B cell (primary cell): ENCODE data around the gene ADK. TPM values are rescaled to one million over a fixed set of nuclear protein-coding genes. Genes with fewer than 3 reads are reported as not detected.

Experiments used
- ATAC-seq: fragments of 200-7000 bp; cut with Tn5 transposase; one replicate; pipeline ENCODE4 v1.10.0; 2021; ENCODE audit warnings: low read depth, mild to moderate bottlenecking, moderate number of reproducible peaks, moderate library complexity
- CTCF ChIA-PET: fragments of 350-600 bp; sonication (Branson Sonifier 250); formaldehyde crosslinking; loops from one replicate; lab custom pipeline; 2021; ENCODE audit warnings: antibody characterized with exemption, inconsistent platforms; lab: Charles Lee
- POLR2A ChIA-PET: fragments of 350-600 bp; sonication (Branson Sonifier 250); formaldehyde crosslinking; loops from one replicate; lab custom pipeline; 2021; ENCODE audit warnings: antibody characterized with exemption; lab: Charles Lee
- DNase-seq: peaks from one replicate; pipeline ENCODE4 v3.0.0; 2013
- H2AFZ ChIP-seq: 2 replicates; pipeline ENCODE4 v1.6.1; 2012; ENCODE audit warnings: mild to moderate bottlenecking, low read depth, low read length; ENCODE audit not compliant: insufficient read depth, poor library complexity, severe bottlenecking
- H3K27ac ChIP-seq, 2 donors: 1 replicate in 1 of 2; 2 replicates in 1 of 2; pipeline ENCODE4 v1.5.1; 2012 to 2013; ENCODE audit warnings: low read length in 2 of 2, mild to moderate bottlenecking in 2 of 2, moderate library complexity in 1 of 2
- H3K27me3 ChIP-seq, 4 experiments: fragments of 200-600 bp in 1 of 4; sonication (generic) in 1 of 4; replicated peaks in 1 of 4; 1 replicate in 2 of 4; 2 replicates in 2 of 4; pipeline versions ENCODE4 v1.6.1 to v1.7.0; 2013 to 2016; ENCODE audit warnings: low read length in 3 of 4, mild to moderate bottlenecking in 2 of 4, mixed read lengths in 1 of 4, moderate library complexity in 1 of 4; ENCODE audit not compliant: insufficient read depth in 4 of 4, control insufficient read depth in 3 of 4; ENCODE audit errors: control extremely low read depth in 1 of 4
- H3K36me3 ChIP-seq, 2 experiments: replicated peaks in 1 of 2; 1 replicate in 1 of 2; 2 replicates in 1 of 2; pipeline versions ENCODE4 v1.6.1 to v1.7.1; 2013; ENCODE audit warnings: low read length in 1 of 2; ENCODE audit not compliant: insufficient read depth in 2 of 2, control insufficient read depth in 1 of 2; ENCODE audit errors: control extremely low read depth in 1 of 2, extremely low read depth in 1 of 2
- H3K4me1 ChIP-seq, 2 donors: fragments of 200-600 bp in 1 of 2; sonication (generic) in 1 of 2; 1 replicate in 1 of 2; 2 replicates in 1 of 2; pipeline versions ENCODE4 v1.5.1 to v1.6.1; 2013 to 2017; ENCODE audit warnings: low read length in 2 of 2; ENCODE audit not compliant: control insufficient read depth in 2 of 2, insufficient read depth in 2 of 2
- H3K4me2 ChIP-seq: replicated peaks from 2 replicates; pipeline ENCODE3; 2012; ENCODE audit warnings: mild to moderate bottlenecking, low read depth, low read length; ENCODE audit not compliant: poor library complexity, severe bottlenecking
- H3K4me3 ChIP-seq, 5 experiments: fragments of 200-600 bp in 1 of 5; sonication (generic) in 1 of 5; 1 replicate in 3 of 5; 2 replicates in 2 of 5; pipeline versions ENCODE4 v1.5.1 to v1.7.0; 2011 to 2016; ENCODE audit warnings: low read length in 4 of 5, mild to moderate bottlenecking in 4 of 5, low read depth in 2 of 5, control low read depth in 1 of 5, moderate library complexity in 1 of 5; ENCODE audit not compliant: insufficient read depth in 1 of 5; ENCODE audit errors: control extremely low read depth in 1 of 5, extremely low read depth in 1 of 5
- H3K79me2 ChIP-seq: fragments of 200-600 bp; sonication (generic); one replicate; pipeline ENCODE4 v1.6.0; 2016; ENCODE audit warnings: low read length; ENCODE audit not compliant: control insufficient read depth, insufficient read depth
- H3K9ac ChIP-seq: fragments of 200-600 bp; sonication (generic); 2 replicates; pipeline ENCODE4 v1.6.1; 2017; ENCODE audit warnings: mild to moderate bottlenecking, low read length, moderate library complexity
- H3K9me3 ChIP-seq, 3 donors: one replicate each; pipeline versions ENCODE4 v1.6.1 to v1.7.1; 2013; ENCODE audit warnings: low read length in 2 of 3; ENCODE audit not compliant: control insufficient read depth in 2 of 3, insufficient read depth in 1 of 3; ENCODE audit errors: control extremely low read depth in 1 of 3
- H4K20me1 ChIP-seq: 2 replicates; pipeline ENCODE4 v1.6.0; 2012; ENCODE audit warnings: mild to moderate bottlenecking, low read length; ENCODE audit not compliant: insufficient read depth, control insufficient read depth, poor library complexity, severe bottlenecking
- H3K27ac Mint-ChIP-seq: one replicate; pipeline ENCODE4 v1.8.0; 2021; ENCODE audit warnings: mixed read lengths
- H3K27me3 Mint-ChIP-seq: one replicate; pipeline ENCODE4 v1.8.0; 2021; ENCODE audit warnings: mixed read lengths
- H3K4me1 Mint-ChIP-seq: one replicate; pipeline ENCODE4 v1.8.0; 2021; ENCODE audit warnings: mixed read lengths
- H3K4me3 Mint-ChIP-seq: one replicate; pipeline ENCODE4 v1.8.0; 2021; ENCODE audit warnings: mixed read lengths
- H3K9me3 Mint-ChIP-seq: one replicate; pipeline ENCODE4 v1.8.0; 2022; ENCODE audit warnings: mixed read lengths; ENCODE audit not compliant: insufficient read depth
- EZH2 ChIP-seq: IDR thresholded peaks from 2 replicates; pipeline ENCODE4 v1.6.1; 2012; ENCODE audit warnings: borderline replicate concordance, low read depth, mild to moderate bottlenecking, moderate library complexity, low read length; ENCODE audit not compliant: insufficient read depth, poor library complexity, severe bottlenecking
- WGBS: methylation state at CpG from one replicate; pipeline ENCODE4 v1.1.5; 2013; ENCODE audit warnings: missing lambda C conversion rate; ENCODE audit not compliant: insufficient coverage; 5-methylcytosine and 5-hydroxymethylcytosine counted together
- intact Hi-C: fragments of 100-400 bp; cut with micrococcal nuclease; formaldehyde crosslinking; loops from one replicate; pipeline ENCODE4 v1.10.0; 2022
- polyA plus RNA-seq: library from polyadenylated mRNA; depleted of rRNA; stranded (reverse); fragments of >200 nt; gene quantifications from 2 replicates; pipeline ENCODE4 v1.2.3, GENCODE V29; 2012
- total RNA-seq, 2 donors: library from RNA; stranded (reverse); fragments of 120-200 nt in 1 of 2; gene quantifications; 1 replicate in 1 of 2; 2 replicates in 1 of 2; pipeline versions ENCODE4 v1.2.3 to v1.2.4, GENCODE V29; 2013 to 2022
- TF ChIP-seq, protein P1 (sequence below): fragments of 200-600 bp; IDR thresholded peaks from one replicate; pipeline ENCODE4 v1.8.0; 2022; ENCODE audit warnings: antibody characterized with exemption, mild to moderate bottlenecking

The ADK gene
- total and polyA plus RNA-seq, 2 donors (not counting 1 experiment from before 2014, with no cell fraction given) = 37.2 to 52.6 TPM

DNA sequence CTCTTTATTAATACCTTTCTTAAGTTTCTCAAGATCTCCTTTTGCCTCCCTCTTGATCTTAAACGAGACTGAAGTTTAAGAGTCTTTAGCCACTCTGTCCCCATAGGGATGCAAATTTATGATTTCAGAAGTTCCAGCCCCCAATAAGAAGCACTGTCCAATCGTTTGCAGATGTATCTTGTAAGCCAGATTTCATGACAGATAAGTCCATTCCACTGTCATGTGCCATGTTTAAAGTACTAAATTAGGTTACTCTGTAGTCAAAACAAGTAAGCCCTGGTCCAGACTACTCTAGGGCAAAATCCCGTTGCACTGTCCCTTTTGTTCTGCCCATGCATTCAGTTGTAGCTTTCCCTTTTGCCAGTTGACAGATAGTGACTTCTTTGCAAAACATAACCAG lies 518.2 kb downstream of the ADK start:
- CTCF ChIA-PET = interaction anchor here (0.7 kb wide), 1 partner anchor 409 kb away, joined by 3 read pairs; no protein-coding TSS in a partner anchor

DNA sequence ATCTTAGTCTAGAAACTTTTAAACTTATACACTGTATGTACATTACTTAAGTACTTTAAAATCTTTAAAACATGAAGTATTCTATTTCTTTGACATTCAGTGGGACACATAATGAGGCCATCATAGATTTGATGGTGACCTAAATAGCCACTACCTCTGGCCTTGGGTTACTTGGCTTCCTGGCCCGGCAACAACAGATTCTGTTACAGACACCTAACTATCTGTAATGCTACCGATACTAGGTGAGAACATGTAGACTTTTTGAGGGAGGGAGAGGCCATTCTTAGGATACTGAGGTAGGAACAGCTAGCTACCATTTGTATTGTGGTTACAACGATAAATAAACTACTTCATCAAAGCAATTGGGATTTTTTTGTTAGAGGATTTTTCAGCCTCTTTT lies 520.7 kb downstream of the ADK start:
- no peaks in the 10 kb centered on the region for H4K20me1 ChIP-seq
- WGBS = no CpG with 5 or more reads among the region's 3 CpGs
- no peaks in the 10 kb centered on the region for H3K79me2 ChIP-seq
- H3K27ac ChIP-seq = no peak overlapping the region
- peaks cover 2% of the 10 kb centered on the region for H3K9me3 Mint-ChIP-seq
- H3K27ac Mint-ChIP-seq = no peak overlapping the region
- no peak overlapping the region for H3K4me2 ChIP-seq
- H3K36me3 ChIP-seq = peaks cover 8 to 43% of the 10 kb centered on the region in 2 experiments
- peaks cover 1 to 13% (median 9%) of the 10 kb centered on the region in 3 donors for H3K9me3 ChIP-seq
- ATAC-seq (no peak), DNase-seq (no peak)
- no peak for TF ChIP-seq EZH2
- TF ChIP-seq, protein P1, sequence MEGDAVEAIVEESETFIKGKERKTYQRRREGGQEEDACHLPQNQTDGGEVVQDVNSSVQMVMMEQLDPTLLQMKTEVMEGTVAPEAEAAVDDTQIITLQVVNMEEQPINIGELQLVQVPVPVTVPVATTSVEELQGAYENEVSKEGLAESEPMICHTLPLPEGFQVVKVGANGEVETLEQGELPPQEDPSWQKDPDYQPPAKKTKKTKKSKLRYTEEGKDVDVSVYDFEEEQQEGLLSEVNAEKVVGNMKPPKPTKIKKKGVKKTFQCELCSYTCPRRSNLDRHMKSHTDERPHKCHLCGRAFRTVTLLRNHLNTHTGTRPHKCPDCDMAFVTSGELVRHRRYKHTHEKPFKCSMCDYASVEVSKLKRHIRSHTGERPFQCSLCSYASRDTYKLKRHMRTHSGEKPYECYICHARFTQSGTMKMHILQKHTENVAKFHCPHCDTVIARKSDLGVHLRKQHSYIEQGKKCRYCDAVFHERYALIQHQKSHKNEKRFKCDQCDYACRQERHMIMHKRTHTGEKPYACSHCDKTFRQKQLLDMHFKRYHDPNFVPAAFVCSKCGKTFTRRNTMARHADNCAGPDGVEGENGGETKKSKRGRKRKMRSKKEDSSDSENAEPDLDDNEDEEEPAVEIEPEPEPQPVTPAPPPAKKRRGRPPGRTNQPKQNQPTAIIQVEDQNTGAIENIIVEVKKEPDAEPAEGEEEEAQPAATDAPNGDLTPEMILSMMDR = no peak
- no peak overlapping the region for H3K4me3 Mint-ChIP-seq
- POLR2A ChIA-PET = no interaction called here
- peaks cover 7% of the 10 kb centered on the region for H3K4me1 Mint-ChIP-seq
- CTCF ChIA-PET = no interaction called here
- H3K9ac ChIP-seq = no peak overlapping the region
- H3K4me3 ChIP-seq = no peak overlapping the region
- no peaks in the 10 kb centered on the region for H3K27me3 ChIP-seq
- intact Hi-C loops = no loop called here
- no peaks in the 10 kb centered on the region for H3K27me3 Mint-ChIP-seq
- H2AFZ ChIP-seq = no peak overlapping the region
- H3K4me1 ChIP-seq = no peaks in the 10 kb centered on the region

More for the DNA sequence above, 518.2 kb downstream of the ADK start:
- H3K9me3 ChIP-seq = peaks cover 1 to 13% (median 9%) of the 10 kb centered on the region in 3 donors
- H3K4me2 ChIP-seq = no peak overlapping the region
- no peaks in the 10 kb centered on the region for H3K4me1 ChIP-seq
- Mint-ChIP-seq H3K4me3 (no peak overlapping the region), H3K9me3 (peaks cover 2% of the 10 kb centered on the region), H3K27me3 (no peaks in the 10 kb centered on the region), H3K27ac (no peak overlapping the region), H3K4me1 (no peaks in the 10 kb centered on the region)
- 85% methylated on average over 2 of the region's 3 CpGs for WGBS
- TF ChIP-seq EZH2 = no peak
- TF ChIP-seq, protein P1 = no peak
- H3K27me3 ChIP-seq = no peaks in the 10 kb centered on the region
- H4K20me1 ChIP-seq = no peaks in the 10 kb centered on the region
- POLR2A ChIA-PET = no interaction called here
- intact Hi-C loops = no loop called here
- no peak overlapping the region for H2AFZ ChIP-seq
- no peak overlapping the region for H3K4me3 ChIP-seq
- peaks cover 6 to 40% of the 10 kb centered on the region in 2 experiments for H3K36me3 ChIP-seq
- DNase-seq = no peak
- no peaks in the 10 kb centered on the region for H3K79me2 ChIP-seq
- no peak overlapping the region for H3K9ac ChIP-seq
- H3K27ac ChIP-seq = no peak overlapping the region
- no peak for ATAC-seq
